ENCODE measurements around the gene FOXG1.

Gene FOXG1

DNA sequence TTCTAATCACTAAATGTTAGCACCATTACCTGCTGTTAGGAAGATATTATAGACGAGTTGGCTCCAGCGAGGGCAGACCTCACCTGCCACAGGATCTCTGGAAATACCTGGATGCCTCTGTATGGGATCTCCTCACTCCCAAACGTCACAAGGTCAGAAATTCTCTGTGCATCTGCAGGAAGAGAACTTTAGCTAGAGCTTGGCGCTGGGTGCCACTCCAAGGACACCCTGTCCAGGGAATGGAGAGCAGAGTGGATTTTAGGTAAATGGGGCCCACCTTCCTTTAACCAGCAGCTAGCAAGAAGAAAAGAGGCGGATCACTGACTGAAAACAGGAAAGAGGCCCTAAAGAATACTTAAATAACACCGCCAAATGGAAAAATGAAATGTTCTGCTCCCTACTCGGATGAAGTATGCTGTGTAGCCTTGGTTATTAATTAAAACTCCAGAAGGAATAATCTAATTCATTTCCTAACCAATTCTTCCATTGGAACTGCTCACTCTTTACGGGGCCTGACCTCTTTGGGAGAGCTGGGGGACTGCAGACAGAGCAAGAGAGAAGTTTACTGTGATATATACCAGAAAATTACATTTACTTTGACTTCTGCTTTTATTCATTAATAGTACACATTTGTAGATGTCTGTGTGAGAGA, 4.2 kb upstream of the FOXG1 start:
- no peak for DNase-seq

GRCh38 chr14:28762955-28763326, 3.6 kb upstream of the FOXG1 start:
- no peak for DNase-seq

- no peak for DNase-seq
These were observed 2.8 kb upstream of the FOXG1 start for GRCh38 chr14:28763751-28764256.

DNA sequence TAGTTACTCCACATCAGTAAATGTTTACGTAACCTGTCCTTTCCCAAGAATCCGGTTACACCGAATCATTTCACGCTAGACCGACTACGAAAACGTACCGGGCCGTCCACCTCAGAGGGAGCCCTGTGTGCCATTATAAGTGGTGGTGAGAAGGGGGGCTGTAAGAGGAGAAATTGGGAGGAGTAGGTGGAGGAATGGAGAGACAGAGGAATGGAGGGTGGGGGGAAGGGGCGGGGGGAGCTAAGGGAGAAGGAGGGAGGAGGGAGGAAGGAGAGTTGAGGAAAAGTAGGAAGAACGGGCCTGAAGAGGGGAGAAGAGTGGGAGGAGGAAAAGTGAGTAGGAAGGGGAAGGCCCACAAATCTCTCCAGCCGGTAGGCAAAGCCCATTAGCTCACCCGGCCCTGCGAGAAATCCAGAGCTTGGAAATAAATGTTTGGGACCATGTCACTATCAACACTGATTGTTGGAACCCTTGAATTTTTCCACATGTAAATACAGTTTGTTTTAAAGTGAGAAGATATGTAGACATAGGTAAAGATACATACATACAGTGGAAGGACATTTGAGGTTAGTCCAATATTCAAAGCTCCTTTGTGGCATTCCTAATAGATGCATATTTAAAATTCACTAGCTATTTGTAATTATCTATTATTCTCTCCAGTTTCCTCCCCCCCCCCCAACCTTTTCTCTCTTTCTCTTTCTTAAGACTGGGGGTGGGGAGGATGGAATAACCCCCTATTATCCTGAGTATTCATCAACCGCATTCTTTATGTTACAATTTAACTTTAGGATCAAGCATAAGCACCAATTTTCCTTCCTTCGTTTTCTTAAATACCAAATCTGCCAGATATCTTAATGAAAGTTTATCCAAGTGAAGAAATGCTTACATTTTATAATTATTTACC, 2.1 kb upstream of the FOXG1 start:
- DNase-seq, result no peak

DNA sequence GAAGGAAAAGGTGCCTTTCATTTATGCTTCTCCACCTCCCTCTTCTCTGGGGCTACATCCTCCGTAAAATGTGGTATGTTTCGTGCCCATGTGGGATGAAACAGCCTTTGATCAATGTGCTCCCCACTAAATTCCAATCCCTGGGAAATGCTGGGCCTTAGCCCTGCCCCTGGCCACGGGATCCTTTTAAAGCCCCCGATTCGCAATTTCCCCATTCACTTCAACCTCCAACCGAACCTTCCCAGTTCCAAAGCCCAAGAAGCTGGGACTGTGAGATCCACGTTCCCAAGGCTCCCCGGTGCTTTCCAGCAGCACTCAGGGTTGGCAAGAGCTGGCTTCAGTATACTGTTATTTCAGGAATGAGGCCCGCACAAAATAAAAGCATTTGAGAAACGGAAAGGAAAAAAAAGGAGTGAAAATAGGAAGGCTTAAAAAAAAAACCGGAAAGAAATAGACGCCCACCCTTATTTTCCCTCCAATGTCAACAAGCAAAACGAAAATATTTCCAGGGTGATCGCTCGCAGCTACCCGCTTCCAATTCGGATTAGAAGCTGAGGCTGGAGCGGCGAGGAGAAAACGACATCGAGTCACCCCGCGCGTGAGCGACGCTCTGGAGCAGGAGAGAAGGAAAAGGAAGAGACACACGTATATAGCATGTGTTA, 1.3 kb upstream of the FOXG1 start:
- DNase-seq, result no peak

GRCh38 chr14:28765831-28766468, 637 bp upstream of the FOXG1 start:
- DNase-seq, result no peak

- DNase-seq, result no peak
These were observed 654 bp downstream of the FOXG1 start for GRCh38 chr14:28767030-28767852.

DNA sequence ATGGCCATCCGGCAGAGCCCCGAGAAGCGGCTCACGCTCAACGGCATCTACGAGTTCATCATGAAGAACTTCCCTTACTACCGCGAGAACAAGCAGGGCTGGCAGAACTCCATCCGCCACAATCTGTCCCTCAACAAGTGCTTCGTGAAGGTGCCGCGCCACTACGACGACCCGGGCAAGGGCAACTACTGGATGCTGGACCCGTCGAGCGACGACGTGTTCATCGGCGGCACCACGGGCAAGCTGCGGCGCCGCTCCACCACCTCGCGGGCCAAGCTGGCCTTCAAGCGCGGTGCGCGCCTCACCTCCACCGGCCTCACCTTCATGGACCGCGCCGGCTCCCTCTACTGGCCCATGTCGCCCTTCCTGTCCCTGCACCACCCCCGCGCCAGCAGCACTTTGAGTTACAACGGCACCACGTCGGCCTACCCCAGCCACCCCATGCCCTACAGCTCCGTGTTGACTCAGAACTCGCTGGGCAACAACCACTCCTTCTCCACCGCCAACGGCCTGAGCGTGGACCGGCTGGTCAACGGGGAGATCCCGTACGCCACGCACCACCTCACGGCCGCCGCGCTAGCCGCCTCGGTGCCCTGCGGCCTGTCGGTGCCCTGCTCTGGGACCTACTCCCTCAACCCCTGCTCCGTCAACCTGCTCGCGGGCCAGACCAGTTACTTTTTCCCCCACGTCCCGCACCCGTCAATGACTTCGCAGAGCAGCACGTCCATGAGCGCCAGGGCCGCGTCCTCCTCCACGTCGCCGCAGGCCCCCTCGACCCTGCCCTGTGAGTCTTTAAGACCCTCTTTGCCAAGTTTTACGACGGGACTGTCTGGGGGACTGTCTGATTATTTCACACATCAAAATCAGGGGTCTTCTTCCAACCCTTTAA, 1.5 kb downstream of the FOXG1 start:
- peak; percentile 8 for DNase-seq

DNA sequence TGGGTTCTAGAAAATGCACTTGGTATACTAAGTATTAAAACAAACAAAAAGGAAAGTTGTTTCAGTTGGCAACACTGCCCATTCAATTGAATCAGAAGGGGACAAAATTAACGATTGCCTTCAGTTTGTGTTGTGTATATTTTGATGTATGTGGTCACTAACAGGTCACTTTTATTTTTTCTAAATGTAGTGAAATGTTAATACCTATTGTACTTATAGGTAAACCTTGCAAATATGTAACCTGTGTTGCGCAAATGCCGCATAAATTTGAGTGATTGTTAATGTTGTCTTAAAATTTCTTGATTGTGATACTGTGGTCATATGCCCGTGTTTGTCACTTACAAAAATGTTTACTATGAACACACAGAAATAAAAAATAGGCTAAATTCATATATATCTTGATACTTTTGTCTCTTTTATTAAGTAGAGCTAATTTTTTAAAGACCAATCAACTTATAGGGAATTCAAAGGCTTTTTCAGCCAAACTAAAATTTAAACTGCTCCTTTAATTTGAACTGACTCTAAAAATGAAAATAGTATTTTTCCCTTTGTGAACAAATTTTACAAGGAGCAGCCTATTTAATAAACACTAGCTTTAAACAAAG, 2.8 kb downstream of the FOXG1 start:
- DNase-seq, result no peak

- no peak for DNase-seq
These were observed 3.5 kb downstream of the FOXG1 start for GRCh38 chr14:28770061-28770460.

GRCh38 chr14:28770630-28771029, 4.0 kb downstream of the FOXG1 start:
- no peak for DNase-seq

DNA sequence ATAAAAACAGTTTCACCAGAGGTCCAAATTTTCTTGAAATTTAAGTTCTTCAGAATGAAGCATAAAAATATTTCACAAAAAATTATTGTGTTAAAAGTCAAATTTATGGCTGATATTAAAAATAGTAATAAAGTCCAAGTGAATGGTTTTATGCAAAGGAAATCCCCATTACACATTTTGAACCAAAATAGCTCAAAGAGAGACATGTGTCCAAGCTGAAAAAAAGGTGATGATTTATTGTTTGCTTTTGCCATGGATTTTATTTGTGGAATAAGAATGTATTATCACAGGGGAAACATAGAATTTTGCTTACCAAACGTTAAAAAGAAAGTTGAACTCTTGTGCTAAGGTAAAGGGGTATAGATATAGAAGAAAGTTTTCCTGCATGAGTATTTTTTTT, 4.6 kb downstream of the FOXG1 start:
- no peak for DNase-seq

- no peak for DNase-seq
These were observed 6.0 kb downstream of the FOXG1 start for GRCh38 chr14:28772613-28773012.

GRCh38 chr14:28773176-28773575, 6.6 kb downstream of the FOXG1 start:
- no peak for DNase-seq

DNA sequence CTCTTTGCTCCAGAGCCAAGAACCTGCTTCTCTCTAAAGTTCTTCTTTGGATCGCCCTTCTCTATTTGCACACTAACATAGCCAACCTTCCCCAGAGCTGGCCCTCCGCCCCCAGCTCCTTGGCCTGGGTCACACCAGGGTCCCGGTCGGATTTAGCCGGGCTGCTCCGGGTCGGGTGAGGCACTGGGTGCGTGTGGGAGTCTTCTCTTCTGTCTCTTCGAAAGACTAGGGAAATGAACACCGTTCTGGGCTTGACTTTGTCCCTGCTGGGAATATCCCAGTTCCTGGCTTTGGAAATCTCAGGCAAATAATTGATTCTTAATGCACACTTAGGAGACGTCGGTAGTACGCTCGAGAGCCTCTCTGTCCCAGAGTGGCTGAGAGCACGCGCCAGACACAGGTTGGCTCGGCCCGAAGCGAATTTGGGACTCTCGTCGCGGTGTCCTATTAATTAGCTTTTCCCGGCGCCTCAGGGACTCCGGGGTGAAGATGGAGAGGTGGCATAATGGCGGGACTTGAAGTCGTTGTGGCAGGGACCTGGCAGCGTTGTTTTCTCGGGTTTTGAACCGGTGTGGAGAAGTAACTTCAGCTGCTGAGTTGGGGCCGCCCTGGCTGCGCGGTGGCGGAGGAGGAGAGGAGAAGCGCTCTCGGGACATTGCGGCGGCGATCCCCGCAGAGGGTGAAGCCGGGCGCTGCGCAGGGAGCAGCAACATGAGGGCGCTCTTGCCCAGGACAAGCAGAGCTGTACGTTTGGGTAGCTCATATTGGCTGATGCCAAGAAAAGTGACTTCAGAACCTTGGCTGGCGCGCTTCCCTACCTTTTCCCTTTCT, 7.5 kb downstream of the FOXG1 start:
- no peak for DNase-seq

GRCh38 chr14:28774764-28775735, 8.5 kb downstream of the FOXG1 start:
- no peak for DNase-seq

DNA sequence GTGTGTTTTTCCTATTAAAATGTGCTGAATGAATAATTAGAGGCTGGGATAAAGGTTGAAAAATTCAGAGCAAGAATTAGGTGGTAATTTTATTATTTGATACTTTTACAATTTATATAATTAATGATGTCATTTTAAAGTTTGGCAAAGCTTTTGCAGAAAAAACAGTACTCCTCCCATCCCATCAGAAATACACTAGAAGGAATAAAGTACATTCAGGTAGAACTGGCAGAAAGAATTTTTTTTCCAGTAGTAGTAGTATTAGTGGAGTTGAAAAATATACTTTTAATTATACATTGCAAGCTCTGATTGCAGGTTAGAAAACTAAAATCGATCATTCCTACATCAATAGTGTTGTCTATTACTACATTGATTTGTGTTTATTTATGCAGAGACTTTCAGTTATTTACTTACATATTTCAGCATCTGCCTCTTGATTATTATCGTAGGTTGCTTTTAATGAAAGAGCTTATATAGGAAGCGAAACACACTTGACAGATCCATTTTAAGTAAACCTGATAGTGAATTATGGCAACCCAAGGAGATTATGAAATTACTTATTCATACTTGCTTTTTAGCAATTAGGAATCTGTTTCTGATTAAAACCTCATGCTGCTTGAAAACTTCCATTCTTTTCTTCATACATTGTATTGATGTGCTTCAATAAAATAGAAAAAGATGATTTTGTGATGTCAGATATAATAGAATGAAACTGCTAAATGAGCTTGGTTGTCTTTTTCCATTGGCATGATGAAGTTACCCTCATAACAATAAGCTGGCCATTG, 10.1 kb downstream of the FOXG1 start:
- DNase-seq, result no peak

All from activated CD4-positive, alpha-beta T cell treated with anti-CD3 and anti-CD28 coated beads, Interleukin-2, Interleukin-6, amounts not matched to agents 100 ng/mL and 50 ng/mL, durations not matched to agents 16 hours and 8 hours (primary cell).